T47D (cell line): ENCODE results near the gene TMEM82.

ENCODE experiments used
- DNase-seq, 2 experiments: peaks; one replicate each; pipeline versions ENCODE4 v3.0.0 to v3.0.0-alpha.2; 2011 to 2012; ENCODE audit warnings: low read depth in 1 of 2, low spot score in 1 of 2
- JUND ChIP-seq: IDR thresholded peaks from 2 replicates; pipeline ENCODE4 v1.6.1; 2012; ENCODE audit warnings: low read depth
- in situ Hi-C: cut with HindIII; loops from 2 replicates; pipeline ENCODE4 v1.10.0; 2016; ENCODE audit warnings: low sequenced_read_pairs, low pct_unique_long_range_greater_than_20kb

The TMEM82 gene

GRCh38 chr1:15707239-15707925 is 34.9 kb upstream of the TMEM82 start:
- no peak for DNase-seq
- TF ChIP-seq JUND, result no peak
- in situ Hi-C loops, result no loop called here

- no peak for DNase-seq
- no peak for TF ChIP-seq JUND
These were observed 33.7 kb upstream of the TMEM82 start for GRCh38 chr1:15708486-15709137.

GRCh38 chr1:15709226-15709625 is 33.1 kb upstream of the TMEM82 start:
- DNase-seq, result no peak
- in situ Hi-C loops, result no loop called here
- TF ChIP-seq JUND, result no peak

More at GRCh38 chr1:15708486-15709137, 33.7 kb upstream of the TMEM82 start:
- in situ Hi-C loops, result no loop called here

GRCh38 chr1:15712168-15712567 is 30.1 kb upstream of the TMEM82 start:
- in situ Hi-C loops, result no loop called here
- no peak for TF ChIP-seq JUND

GRCh38 chr1:15714406-15715136 is 27.7 kb upstream of the TMEM82 start:
- no peak for TF ChIP-seq JUND
- DNase-seq, result no peak
- in situ Hi-C loops, result no loop called here

More at GRCh38 chr1:15712168-15712567, 30.1 kb upstream of the TMEM82 start:
- DNase-seq, result no peak

- no peak for DNase-seq
- in situ Hi-C loops, result no loop called here
- no peak for TF ChIP-seq JUND
These were observed 24.7 kb upstream of the TMEM82 start for GRCh38 chr1:15717418-15718125.

- TF ChIP-seq JUND, result no peak
- in situ Hi-C loops, result no loop called here
- DNase-seq, result no peak
These were observed 24.1 kb upstream of the TMEM82 start for GRCh38 chr1:15718199-15718601.

GRCh38 chr1:15719381-15720120 is 22.7 kb upstream of the TMEM82 start:
- no peak for TF ChIP-seq JUND
- no peak for DNase-seq
- in situ Hi-C loops, result no loop called here

GRCh38 chr1:15720861-15721260 is 21.4 kb upstream of the TMEM82 start:
- DNase-seq, result no peak
- in situ Hi-C loops, result no loop called here
- no peak for TF ChIP-seq JUND

GRCh38 chr1:15722411-15722810 is 19.9 kb upstream of the TMEM82 start:
- no peak for TF ChIP-seq JUND
- in situ Hi-C loops, result no loop called here
- no peak for DNase-seq

GRCh38 chr1:15722836-15723532 is 19.3 kb upstream of the TMEM82 start:
- in situ Hi-C loops, result no loop called here
- peak; percentile 63 to 72 for DNase-seq
- no peak for TF ChIP-seq JUND
